Activated naive CD8-positive, alpha-beta T cell treated with anti-CD3 and anti-CD28 coated beads for 36 hours (primary cell): ENCODE results near the gene KCNJ5. TPM values are rescaled to one million over a fixed set of nuclear protein-coding genes. Genes with fewer than 3 reads are reported as not detected.

Experiments used
- DNase-seq: peaks from one replicate; pipeline ENCODE4 v3.0.0; 2021
- H3K27ac Mint-ChIP-seq: one replicate; pipeline ENCODE4 v1.8.0; 2022; ENCODE audit warnings: mild to moderate bottlenecking, moderate library complexity, mixed read lengths
- H3K27me3 Mint-ChIP-seq: one replicate; pipeline ENCODE4 v1.8.0; 2022; ENCODE audit warnings: mild to moderate bottlenecking, mixed read lengths
- H3K36me3 Mint-ChIP-seq: one replicate; pipeline ENCODE4 v1.8.0; 2021; ENCODE audit warnings: mild to moderate bottlenecking, mixed read lengths
- H3K4me1 Mint-ChIP-seq: one replicate; pipeline ENCODE4 v1.8.0; 2021; ENCODE audit warnings: mixed read lengths
- H3K4me3 Mint-ChIP-seq: one replicate; pipeline ENCODE4 v1.8.0; 2022; ENCODE audit warnings: mild to moderate bottlenecking, moderate library complexity, mixed read lengths
- H3K9me3 Mint-ChIP-seq: one replicate; pipeline ENCODE4 v1.8.0; 2022; ENCODE audit warnings: mixed read lengths
- total RNA-seq, 2 experiments: library from RNA; stranded (reverse); gene quantifications; one replicate each; pipeline ENCODE4 v1.2.3, GENCODE V29; 2021

KCNJ5 gene
- total RNA-seq, 2 experiments from 2014 or later: not detected

- H3K36me3 Mint-ChIP-seq: no peaks in the 10 kb centered on the region
- H3K4me3 Mint-ChIP-seq: no peak overlapping the region
- H3K27ac Mint-ChIP-seq: no peak overlapping the region
- peaks cover 3% of the 10 kb centered on the region for H3K4me1 Mint-ChIP-seq
- no peak for DNase-seq
- no peaks in the 10 kb centered on the region for H3K9me3 Mint-ChIP-seq
- no peaks in the 10 kb centered on the region for H3K27me3 Mint-ChIP-seq
Measured at GRCh38 chr11:128862406-128862805, 28.8 kb upstream of the KCNJ5 start.

- H3K9me3 Mint-ChIP-seq: no peaks in the 10 kb centered on the region
- no peaks in the 10 kb centered on the region for H3K27me3 Mint-ChIP-seq
- H3K36me3 Mint-ChIP-seq: no peaks in the 10 kb centered on the region
- no peak overlapping the region for H3K27ac Mint-ChIP-seq
- H3K4me3 Mint-ChIP-seq: no peak overlapping the region
- DNase-seq: no peak
- H3K4me1 Mint-ChIP-seq: peaks cover 3% of the 10 kb centered on the region
Measured at GRCh38 chr11:128862908-128863660, 28.1 kb upstream of the KCNJ5 start.

DNA sequence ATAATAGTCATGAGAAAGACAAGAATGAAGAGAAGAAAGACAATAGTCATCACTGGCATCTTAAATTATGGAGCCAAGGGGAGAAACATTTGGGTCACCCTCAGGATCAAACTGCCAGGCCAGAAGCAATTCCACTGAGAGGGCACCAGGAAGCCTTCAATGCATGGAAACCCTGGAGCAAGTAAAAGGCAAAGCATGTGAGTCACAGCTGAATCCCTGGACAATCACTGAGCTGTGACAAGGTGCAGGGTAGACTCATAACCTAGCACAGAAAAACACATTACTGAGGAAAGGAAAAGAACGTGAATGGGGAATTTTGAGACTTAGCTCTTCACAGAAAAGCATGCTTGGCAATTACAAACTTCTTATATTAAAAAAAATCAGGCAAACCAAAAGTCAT, 25.7 kb upstream of the KCNJ5 start:
- no peak for DNase-seq
- Mint-ChIP-seq H3K27ac (no peak overlapping the region), H3K4me3 (no peak overlapping the region), H3K9me3 (no peaks in the 10 kb centered on the region), H3K4me1 (no peaks in the 10 kb centered on the region), H3K27me3 (no peaks in the 10 kb centered on the region), H3K36me3 (no peaks in the 10 kb centered on the region)

GRCh38 chr11:128867277-128867676, 23.9 kb upstream of the KCNJ5 start, which contains the start of gene KCNJ1:
Gene KCNJ1 (minus strand): TSS chr11:128867296. CDS start chr11:128840243, 27,053 bp downstream.
- Mint-ChIP-seq H3K4me1 (no peaks in the 10 kb centered on the region), H3K9me3 (no peaks in the 10 kb centered on the region), H3K4me3 (no peak within 1 kb of the TSS), H3K36me3 (no peaks in the 10 kb centered on the region), H3K27me3 (no peaks in the 10 kb centered on the region), H3K27ac (no peak within 1 kb of the TSS)
- no peak for DNase-seq

- no peak overlapping the region for H3K4me3 Mint-ChIP-seq
- no peaks in the 10 kb centered on the region for H3K9me3 Mint-ChIP-seq
- H3K27me3 Mint-ChIP-seq: no peaks in the 10 kb centered on the region
Measured at GRCh38 chr11:128868841-128869671, 22.1 kb upstream of the KCNJ5 start.

DNA sequence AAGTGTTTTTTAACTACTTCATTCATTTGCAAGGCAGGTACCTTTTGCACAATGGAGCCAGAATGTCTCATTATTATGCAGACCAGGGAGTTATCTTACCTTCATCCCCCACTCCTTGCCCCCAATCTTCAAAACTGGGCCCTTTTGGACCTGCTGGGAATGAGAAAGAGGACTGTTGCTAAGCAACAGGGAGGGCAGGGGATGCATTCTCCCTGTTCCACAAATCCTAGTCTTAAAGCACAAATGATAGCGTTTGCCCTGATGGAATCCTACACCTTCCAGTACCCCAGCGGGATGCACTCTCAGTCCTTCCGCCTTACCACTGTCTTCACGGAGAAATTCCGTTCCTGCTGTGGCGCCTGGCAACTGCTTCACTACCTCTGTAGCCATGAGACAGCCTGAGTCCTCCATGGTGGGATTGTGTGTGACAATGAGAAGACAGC, 20.0 kb upstream of the KCNJ5 start:
- Mint-ChIP-seq H3K27ac (no peak overlapping the region), H3K36me3 (no peaks in the 10 kb centered on the region), H3K9me3 (no peaks in the 10 kb centered on the region), H3K4me1 (peaks cover 5% of the 10 kb centered on the region), H3K27me3 (no peaks in the 10 kb centered on the region), H3K4me3 (no peak overlapping the region)
- no peak for DNase-seq

More at GRCh38 chr11:128868841-128869671, 22.1 kb upstream of the KCNJ5 start:
- peaks cover 5% of the 10 kb centered on the region for H3K4me1 Mint-ChIP-seq
- no peaks in the 10 kb centered on the region for H3K36me3 Mint-ChIP-seq
- DNase-seq: no peak
- H3K27ac Mint-ChIP-seq: no peak overlapping the region

DNA sequence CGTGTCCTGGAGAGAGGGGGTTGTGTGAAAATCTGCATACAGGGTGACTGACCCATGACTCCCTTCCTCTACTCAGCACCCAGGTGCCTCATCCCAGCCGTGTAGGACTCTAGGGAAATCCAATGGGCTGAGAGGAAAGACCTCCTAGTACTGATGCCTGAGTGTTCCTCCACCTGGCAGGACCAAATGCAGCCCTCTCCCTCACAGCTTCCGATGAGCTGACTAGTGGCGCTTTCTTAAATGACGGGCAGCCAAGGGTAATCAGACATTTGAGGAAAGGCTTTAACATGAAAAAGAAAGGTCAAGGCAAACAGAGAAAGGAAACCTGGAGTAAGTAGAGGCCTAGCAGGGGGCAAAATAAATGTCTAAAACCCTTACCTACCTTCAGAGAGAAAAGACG, 19.1 kb upstream of the KCNJ5 start:
- Mint-ChIP-seq H3K4me1 (peaks cover 5% of the 10 kb centered on the region), H3K27ac (no peak overlapping the region), H3K27me3 (no peaks in the 10 kb centered on the region), H3K4me3 (no peak overlapping the region), H3K36me3 (no peaks in the 10 kb centered on the region), H3K9me3 (no peaks in the 10 kb centered on the region)
- no peak for DNase-seq

GRCh38 chr11:128872594-128872993, 18.6 kb upstream of the KCNJ5 start:
- Mint-ChIP-seq H3K27ac (no peak overlapping the region), H3K36me3 (no peaks in the 10 kb centered on the region), H3K27me3 (no peaks in the 10 kb centered on the region), H3K4me3 (no peak overlapping the region), H3K9me3 (no peaks in the 10 kb centered on the region), H3K4me1 (peaks cover 5% of the 10 kb centered on the region)
- no peak for DNase-seq

DNA sequence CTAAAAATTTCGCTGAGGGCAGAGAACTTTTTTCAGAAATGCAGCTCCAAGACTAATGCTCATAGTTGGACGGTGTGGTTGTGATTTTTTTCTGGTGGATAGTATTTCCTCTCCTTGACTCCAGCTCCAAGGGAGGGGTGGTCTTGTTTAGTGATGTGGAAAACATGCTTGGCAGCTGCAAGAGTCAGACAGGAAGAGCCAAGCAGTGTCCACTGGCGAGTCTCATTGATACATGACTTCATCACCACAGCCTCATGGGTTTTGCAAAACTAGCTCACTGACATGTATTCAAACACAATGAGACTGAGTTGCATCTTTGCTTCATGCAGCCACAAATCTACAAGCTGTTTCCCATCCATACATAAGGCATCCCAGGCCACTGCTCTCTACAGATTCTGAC, 16.7 kb upstream of the KCNJ5 start:
- Mint-ChIP-seq H3K27ac (no peak overlapping the region), H3K36me3 (no peaks in the 10 kb centered on the region), H3K4me1 (peaks cover 5% of the 10 kb centered on the region), H3K27me3 (no peaks in the 10 kb centered on the region), H3K4me3 (no peak overlapping the region), H3K9me3 (no peaks in the 10 kb centered on the region)
- no peak for DNase-seq

DNA sequence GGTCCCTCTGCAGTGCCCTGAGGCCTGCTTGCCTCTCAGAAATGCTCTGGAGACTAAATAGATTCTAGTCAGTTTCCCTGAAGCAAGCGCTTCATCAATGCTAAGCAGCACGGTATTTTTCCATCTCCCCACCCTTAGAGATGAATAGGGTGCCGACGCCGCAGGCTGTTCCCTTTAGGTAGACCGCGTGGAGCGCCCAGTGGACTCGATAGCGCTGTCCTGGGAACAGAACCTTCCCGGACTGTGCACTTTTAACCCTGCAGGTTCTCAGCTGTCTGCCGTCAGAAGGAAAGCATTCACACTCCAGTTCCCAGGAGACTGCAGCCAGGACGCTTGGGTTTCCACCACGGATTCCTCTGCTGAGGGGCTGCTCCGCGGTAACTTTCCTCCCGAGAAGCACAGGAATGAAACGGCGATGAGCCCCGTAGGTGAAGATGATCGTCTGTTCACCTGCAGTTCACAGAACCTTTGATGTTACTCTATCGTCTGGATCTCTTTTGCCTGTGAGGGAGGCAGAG, 15.0 kb upstream of the KCNJ5 start:
- peaks cover 5% of the 10 kb centered on the region for H3K4me1 Mint-ChIP-seq
- H3K9me3 Mint-ChIP-seq: no peaks in the 10 kb centered on the region
- DNase-seq: no peak
- H3K27me3 Mint-ChIP-seq: no peaks in the 10 kb centered on the region
- no peak overlapping the region for H3K27ac Mint-ChIP-seq
- no peak overlapping the region for H3K4me3 Mint-ChIP-seq
- H3K36me3 Mint-ChIP-seq: no peaks in the 10 kb centered on the region

DNA sequence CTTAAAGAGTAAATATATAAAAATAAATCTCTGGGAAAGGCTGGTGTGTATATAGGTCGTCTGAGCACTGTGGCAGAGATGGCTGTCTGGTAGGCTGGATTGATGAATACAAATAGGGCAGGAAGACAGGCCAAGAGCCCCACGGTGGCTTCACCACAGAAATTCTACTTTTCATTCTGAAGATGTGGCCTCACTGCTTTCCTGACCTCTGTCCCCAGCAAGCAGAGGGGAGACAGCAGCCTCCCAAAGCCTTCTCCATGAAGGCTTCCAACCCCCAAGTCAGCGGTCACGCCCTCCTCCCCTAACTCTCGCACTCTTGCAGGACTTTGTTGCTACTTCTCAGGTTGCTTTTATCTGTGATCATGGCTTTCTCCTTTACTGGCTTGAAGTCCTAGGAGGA, 13.4 kb upstream of the KCNJ5 start:
- Mint-ChIP-seq H3K9me3 (no peaks in the 10 kb centered on the region), H3K4me1 (peaks cover 5% of the 10 kb centered on the region), H3K27me3 (peaks cover 6% of the 10 kb centered on the region), H3K27ac (no peak overlapping the region), H3K4me3 (no peak overlapping the region), H3K36me3 (no peaks in the 10 kb centered on the region)
- DNase-seq: no peak

DNA sequence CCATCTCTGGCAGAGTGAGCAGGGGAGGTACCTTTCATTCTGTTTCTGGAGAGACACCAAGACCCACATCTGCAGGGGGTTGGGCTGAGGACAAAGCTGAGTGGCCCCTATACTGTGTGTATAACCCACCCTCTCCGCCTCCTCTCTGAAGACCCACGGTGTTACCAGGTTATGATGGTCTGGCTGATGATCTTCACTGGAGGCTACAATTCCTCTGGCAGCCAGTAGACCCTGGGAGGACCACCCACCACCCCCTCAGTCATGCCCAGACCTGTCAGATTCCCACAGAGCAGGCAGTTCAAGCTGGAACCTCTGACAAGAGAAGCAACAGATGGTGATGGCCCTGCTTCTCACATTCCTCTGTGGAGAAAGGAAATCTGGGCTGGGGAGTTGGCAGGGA, 12.7 kb upstream of the KCNJ5 start:
- no peak for DNase-seq
- Mint-ChIP-seq H3K36me3 (no peaks in the 10 kb centered on the region), H3K4me1 (no peaks in the 10 kb centered on the region), H3K4me3 (no peak overlapping the region), H3K27me3 (peaks cover 13% of the 10 kb centered on the region), H3K27ac (no peak overlapping the region), H3K9me3 (no peaks in the 10 kb centered on the region)

GRCh38 chr11:128879817-128880216, 11.3 kb upstream of the KCNJ5 start:
- DNase-seq: no peak
- no peak overlapping the region for H3K27ac Mint-ChIP-seq
- H3K27me3 Mint-ChIP-seq: peaks cover 23% of the 10 kb centered on the region
- no peaks in the 10 kb centered on the region for H3K36me3 Mint-ChIP-seq
- no peaks in the 10 kb centered on the region for H3K4me1 Mint-ChIP-seq
- no peaks in the 10 kb centered on the region for H3K9me3 Mint-ChIP-seq
- H3K4me3 Mint-ChIP-seq: no peak overlapping the region

- Mint-ChIP-seq H3K27me3 (peaks cover 33% of the 10 kb centered on the region), H3K36me3 (no peaks in the 10 kb centered on the region), H3K4me3 (no peak overlapping the region), H3K9me3 (no peaks in the 10 kb centered on the region), H3K4me1 (no peaks in the 10 kb centered on the region), H3K27ac (no peak overlapping the region)
- no peak for DNase-seq
Measured at GRCh38 chr11:128881221-128881620, 9.9 kb upstream of the KCNJ5 start.

- H3K36me3 Mint-ChIP-seq: no peaks in the 10 kb centered on the region
Measured at GRCh38 chr11:128882451-128882850, 8.7 kb upstream of the KCNJ5 start.

More at GRCh38 chr11:128882451-128882850, 8.7 kb upstream of the KCNJ5 start:
- no peak for DNase-seq
- Mint-ChIP-seq H3K4me1 (no peaks in the 10 kb centered on the region), H3K4me3 (no peak overlapping the region), H3K9me3 (no peaks in the 10 kb centered on the region), H3K27ac (no peak overlapping the region), H3K27me3 (peaks cover 39% of the 10 kb centered on the region)
